A172 (cell line): ENCODE measurements around the gene TULP4. TPM values are rescaled to one million over a fixed set of nuclear protein-coding genes. Genes with fewer than 3 reads are reported as not detected.
"Not testable (repeated sequence)": the region's sequence is repeated elsewhere in the genome, so short reads cannot be mapped to it uniquely, and the experiment has no call there.

Source experiments
- DNase-seq: peaks from one replicate; pipeline ENCODE4 v3.0.0-alpha.2; 2015; ENCODE audit warnings: low spot score
- total RNA-seq: library from RNA; depleted of rRNA; stranded (reverse); fragments of >200 nt; shearing (Covaris generic); gene quantifications from 2 replicates; pipeline ENCODE4 v1.2.3, GENCODE V29; 2014

TULP4 gene
- total RNA-seq, 1 experiment from 2014 or later = 47.7 TPM

DNA sequence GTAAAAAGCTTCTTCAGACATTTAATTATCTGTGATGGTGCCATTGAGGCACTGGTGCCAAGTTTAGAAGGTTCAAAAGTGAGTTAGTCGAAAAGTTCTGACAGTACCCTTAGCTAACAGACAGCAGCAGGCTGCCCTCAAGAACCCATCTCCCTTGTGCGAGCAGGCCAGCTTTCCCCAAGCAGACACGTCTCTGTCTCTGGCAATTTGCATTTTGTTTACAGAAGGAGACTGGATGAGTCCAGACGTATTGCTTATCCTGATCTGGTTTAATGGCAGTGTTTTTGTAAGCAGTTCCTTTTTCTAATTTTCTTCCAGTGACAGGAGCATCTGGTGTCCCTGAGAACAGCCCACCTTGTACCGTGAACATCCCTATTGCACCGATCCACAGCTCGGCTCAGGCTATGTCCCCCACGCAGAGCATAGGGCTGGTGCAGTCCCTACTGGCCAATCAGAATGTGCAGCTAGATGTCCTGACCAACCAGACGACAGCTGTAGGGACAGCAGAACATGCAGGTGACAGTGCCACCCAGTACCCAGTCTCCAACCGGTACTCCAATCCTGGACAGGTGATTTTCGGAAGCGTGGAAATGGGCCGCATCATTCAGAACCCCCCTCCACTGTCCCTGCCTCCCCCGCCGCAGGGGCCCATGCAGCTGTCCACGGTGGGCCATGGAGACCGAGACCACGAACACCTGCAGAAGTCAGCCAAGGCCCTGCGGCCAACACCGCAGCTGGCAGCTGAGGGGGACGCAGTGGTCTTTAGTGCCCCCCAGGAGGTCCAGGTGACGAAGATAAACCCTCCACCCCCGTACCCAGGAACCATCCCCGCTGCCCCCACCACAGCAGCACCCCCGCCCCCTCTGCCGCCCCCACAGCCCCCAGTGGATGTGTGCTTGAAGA lies 189.3 kb downstream of the TULP4 start:
- DNase-seq = no peak

DNA sequence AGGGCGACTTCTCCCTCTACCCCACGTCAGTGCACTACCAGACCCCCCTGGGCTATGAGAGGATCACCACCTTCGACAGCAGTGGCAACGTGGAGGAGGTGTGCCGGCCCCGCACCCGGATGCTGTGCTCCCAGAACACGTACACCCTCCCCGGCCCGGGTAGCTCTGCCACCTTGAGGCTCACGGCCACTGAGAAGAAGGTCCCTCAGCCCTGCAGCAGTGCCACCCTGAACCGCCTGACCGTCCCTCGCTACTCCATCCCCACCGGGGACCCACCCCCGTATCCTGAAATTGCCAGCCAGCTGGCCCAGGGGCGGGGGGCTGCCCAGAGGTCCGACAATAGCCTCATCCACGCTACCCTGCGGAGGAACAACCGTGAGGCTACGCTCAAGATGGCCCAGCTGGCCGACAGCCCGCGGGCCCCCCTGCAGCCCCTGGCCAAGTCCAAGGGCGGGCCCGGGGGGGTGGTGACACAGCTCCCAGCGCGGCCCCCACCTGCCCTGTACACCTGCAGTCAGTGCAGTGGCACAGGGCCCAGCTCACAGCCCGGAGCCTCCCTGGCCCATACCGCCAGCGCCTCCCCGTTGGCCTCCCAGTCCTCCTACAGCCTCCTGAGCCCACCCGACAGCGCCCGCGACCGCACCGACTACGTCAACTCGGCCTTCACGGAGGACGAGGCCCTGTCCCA lies 190.1 kb downstream of the TULP4 start:
- DNase-seq = no peak

DNA sequence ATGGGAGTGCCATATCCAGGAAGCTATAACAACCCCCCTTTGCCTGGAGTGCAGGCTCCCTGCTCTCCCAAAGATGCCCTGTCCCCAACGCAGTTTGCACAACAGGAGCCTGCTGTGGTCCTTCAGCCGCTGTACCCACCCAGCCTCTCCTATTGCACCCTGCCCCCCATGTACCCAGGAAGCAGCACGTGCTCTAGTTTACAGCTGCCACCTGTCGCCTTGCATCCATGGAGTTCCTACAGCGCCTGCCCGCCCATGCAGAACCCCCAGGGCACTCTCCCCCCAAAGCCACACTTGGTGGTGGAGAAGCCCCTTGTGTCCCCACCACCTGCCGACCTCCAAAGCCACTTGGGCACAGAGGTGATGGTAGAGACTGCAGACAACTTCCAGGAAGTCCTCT lies 191.0 kb downstream of the TULP4 start:
- DNase-seq = no peak

GRCh38 chr6:158503846-158504245 lies 191.6 kb downstream of the TULP4 start:
- no peak for DNase-seq

- DNase-seq = no peak
These were observed 192.9 kb downstream of the TULP4 start for GRCh38 chr6:158505194-158505593.

DNA sequence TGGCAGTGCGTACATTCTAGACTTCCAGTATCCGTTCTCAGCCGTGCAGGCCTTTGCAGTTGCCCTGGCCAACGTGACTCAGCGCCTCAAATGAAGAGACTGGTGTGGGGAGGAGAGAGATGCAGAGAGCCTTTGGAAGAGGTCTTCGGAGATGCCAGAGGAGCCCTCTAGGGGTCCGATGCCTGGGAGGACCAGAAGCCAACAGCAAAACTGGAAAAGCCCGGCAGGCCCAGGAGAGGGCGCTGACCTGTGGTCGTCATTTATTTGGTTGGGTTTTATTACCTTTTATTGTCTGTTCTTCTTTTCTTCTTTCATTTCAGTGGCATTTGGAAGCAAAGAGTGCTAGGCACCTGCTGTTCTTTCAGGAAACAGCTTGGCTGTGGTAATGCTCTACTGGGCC lies 194.3 kb downstream of the TULP4 start:
- DNase-seq = no peak

DNA sequence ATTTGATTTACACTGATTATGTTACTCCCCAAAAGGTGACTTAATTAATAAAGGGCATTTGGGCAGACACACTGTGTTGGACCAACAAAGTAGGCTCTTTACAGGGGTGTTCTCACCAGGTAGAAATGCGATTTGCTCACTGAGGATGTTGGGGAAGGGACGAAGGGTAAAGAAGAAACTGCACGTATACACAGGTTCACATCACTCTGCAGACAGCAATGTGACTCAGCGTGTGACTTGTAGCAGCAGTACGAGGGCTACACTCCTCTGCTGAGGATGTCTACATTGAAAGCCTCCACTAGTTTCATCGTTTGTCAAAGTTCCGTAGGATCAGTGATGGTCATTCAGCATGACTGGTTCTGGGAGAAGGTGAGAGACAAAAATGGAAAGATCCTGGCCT lies 194.9 kb downstream of the TULP4 start:
- DNase-seq = no peak

- no peak for DNase-seq
These were observed 196.2 kb downstream of the TULP4 start for GRCh38 chr6:158508450-158508849.

- no peak for DNase-seq
These were observed 197.2 kb downstream of the TULP4 start for GRCh38 chr6:158509465-158509864.

DNA sequence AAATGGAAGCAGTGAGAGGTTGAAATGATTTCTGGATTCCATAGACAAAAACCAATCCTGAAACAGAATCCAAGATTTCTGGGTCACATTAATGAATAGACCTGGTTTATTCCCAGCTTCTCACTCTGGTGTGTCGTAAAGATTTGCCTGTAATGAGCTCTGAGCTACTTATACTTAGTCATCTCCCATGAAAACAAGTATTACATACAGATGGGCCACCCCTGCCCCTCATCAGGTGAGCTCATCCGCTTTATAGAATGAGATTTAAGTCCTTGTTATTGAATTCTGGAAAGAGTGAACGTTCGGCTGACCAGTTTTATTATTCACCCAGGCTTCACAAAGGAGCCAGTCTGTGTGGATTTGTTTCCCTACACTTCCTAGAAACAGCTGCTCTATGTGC lies 200.5 kb downstream of the TULP4 start:
- no peak for DNase-seq

DNA sequence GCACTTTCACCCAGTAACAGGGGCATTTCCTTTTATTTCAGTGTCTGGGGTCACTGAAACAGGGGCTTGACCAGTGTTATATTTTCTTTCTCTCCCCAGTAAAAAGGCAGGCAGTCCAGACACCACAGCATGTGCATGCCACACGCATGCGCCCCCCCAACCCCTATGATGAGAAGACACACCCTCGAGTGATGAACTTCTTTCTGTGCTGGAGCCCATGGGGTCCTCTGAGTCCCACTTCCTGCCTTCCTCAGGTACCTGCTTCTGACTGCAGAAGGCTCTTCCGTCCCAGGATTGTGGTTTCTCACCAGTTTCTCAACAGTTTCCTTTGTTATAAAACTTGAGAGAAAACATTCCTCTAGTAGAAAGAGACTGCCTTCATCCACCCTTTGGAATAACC lies 201.9 kb downstream of the TULP4 start:
- no peak for DNase-seq

- DNase-seq = no peak
These were observed 202.7 kb downstream of the TULP4 start for GRCh38 chr6:158514991-158515390.

GRCh38 chr6:158516098-158516497 lies 203.8 kb downstream of the TULP4 start:
- no peak for DNase-seq

- no peak for DNase-seq
These were observed 204.8 kb downstream of the TULP4 start for GRCh38 chr6:158517038-158517437.

DNA sequence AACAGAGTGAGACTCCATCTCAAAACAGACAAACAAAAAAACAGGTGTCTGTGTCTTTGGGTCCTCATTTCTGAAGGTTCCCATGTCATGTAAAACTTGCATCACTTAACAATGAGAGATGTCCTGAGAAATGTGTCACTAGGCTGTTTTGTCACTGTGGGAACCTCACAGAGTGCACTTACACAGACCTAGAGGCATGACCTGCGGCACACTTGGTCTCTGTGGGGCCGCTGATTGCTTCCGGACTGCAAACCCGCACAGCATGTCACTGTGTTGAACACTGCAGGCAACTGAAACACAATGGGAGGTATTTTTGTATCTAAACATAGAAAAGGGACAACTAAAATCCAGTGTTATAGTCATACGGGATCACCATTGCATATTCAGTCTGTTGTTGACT lies 205.3 kb downstream of the TULP4 start:
- peak; percentile 21 for DNase-seq

DNA sequence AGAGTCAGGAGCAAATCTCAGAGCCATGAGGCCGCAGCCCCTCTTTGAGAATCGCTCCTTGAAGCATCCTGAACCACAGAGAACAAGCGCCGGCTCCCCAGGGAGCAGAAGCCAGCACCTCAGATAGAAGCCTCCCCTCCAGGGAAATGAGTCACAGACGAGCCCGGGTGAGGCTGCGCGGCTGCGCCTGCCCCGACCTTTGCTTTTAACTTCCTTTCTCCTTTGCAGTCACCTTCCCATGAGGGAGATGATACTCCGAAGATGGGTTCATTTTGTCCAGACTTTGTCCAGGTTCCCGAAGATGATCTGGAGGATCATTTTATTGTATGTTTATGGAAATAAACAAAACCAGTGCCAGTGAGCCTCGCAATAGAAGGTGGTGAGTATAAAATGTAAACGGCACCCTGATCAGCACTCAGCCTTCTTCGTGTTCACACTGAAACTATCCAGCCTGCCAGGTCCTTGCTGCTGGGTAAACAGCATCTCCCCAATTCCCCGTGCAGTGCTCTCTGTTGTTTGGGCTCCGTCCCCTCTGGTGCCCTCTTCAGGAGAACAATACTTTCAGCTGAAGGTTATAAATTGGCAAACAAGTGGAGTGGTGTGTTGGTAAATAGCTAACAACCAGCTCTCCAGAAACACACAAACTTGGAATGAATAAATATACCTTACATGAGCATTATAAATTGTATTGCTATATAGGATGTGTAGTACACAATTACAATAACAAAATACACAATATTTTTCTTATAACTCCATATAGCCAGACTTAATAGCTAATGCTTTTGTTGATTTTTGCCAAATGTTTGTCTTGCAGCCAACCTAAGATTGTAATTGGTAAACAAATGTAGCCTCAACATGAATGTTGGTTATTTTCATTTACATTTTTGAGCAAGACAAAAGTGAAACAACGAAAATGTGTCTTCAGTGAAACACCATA lies 206.2 kb downstream of the TULP4 start:
- peak; percentile 78 for DNase-seq

GRCh38 chr6:158519300-158519699 lies 207.0 kb downstream of the TULP4 start:
- no peak for DNase-seq

DNA sequence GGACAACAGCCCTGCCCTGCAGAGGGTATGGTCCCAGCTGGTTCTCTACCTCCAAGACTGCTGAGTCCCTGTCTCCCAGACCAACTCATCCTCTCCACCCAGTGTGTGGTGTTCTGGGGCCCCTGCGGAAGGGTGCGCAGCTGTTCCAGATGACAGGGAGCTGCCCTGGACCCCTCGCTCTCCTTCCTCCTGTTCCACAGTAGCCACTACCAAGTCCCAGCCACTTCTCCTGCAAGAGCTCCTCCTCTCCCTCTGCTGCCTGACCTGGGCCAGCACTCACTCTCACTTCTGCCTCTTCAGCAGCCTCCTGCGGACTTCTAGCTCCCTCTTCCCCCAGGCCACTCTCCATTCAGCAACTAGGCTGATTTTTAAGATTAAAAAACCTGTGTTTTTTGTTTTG lies 207.5 kb downstream of the TULP4 start:
- DNase-seq = no peak

DNA sequence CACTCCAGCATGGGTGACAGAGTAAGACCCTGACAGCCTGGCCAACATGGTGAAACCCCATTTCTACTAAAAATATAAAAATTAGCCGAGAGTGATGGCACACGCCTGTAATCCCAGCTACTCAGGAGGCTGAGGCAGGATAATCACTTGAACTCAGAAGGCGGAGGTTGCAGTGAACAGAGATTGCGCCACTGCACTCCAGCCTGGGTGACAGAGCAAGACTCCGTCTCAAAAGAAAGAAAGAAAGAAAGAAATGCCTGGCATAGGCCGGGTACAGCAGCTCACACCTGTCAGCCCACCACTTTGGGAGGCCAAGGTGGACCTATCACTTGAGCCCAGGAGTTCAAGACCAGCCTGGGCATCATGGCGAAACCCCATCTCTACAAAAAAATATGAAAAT lies 208.7 kb downstream of the TULP4 start:
- not testable (repeated sequence) for DNase-seq

DNA sequence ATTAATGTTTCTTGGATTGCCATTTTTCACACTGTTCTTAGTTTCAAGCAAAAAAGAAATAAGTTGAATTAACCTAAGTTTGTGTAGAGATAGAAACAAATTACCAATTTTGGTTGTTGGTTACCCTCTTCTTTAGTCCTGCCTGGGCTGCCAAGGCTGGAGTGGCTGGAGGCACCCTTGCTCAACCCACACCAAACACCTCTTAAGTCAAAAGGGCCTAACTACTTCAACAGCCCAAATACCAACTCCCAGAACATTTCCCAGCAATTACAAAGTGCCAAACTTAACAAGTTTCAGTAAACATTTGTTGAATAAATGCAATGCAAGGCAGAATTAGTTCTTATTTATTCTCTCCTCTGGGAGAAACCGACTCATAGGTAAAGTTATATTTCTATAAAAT lies 209.5 kb downstream of the TULP4 start:
- no peak for DNase-seq

- DNase-seq = no peak
These were observed 210.4 kb downstream of the TULP4 start for GRCh38 chr6:158522616-158523015.

DNA sequence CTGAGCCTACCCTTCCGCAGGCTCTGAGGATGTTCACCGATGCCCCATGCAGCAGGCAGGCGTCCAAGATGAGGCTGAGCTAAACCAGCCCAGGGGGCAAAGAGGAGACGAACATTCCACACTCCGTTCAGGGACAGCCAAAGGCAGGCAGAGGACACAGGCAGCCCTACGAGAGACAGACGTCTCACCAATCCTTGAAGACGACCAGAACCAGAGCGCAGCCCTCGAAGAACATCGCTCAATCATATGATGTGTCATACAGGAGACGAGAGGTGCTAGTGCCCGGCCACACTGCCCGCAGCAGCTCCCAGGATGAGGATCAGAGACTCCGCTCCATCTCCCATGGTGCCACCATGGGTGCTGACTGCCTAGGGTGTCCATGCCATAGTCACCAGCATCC lies 212.0 kb downstream of the TULP4 start:
- DNase-seq = no peak
